ENCODE data around the gene ANKLE1.

ANKLE1 gene, protein sequence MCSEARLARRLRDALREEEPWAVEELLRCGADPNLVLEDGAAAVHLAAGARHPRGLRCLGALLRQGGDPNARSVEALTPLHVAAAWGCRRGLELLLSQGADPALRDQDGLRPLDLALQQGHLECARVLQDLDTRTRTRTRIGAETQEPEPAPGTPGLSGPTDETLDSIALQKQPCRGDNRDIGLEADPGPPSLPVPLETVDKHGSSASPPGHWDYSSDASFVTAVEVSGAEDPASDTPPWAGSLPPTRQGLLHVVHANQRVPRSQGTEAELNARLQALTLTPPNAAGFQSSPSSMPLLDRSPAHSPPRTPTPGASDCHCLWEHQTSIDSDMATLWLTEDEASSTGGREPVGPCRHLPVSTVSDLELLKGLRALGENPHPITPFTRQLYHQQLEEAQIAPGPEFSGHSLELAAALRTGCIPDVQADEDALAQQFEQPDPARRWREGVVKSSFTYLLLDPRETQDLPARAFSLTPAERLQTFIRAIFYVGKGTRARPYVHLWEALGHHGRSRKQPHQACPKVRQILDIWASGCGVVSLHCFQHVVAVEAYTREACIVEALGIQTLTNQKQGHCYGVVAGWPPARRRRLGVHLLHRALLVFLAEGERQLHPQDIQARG

DNA sequence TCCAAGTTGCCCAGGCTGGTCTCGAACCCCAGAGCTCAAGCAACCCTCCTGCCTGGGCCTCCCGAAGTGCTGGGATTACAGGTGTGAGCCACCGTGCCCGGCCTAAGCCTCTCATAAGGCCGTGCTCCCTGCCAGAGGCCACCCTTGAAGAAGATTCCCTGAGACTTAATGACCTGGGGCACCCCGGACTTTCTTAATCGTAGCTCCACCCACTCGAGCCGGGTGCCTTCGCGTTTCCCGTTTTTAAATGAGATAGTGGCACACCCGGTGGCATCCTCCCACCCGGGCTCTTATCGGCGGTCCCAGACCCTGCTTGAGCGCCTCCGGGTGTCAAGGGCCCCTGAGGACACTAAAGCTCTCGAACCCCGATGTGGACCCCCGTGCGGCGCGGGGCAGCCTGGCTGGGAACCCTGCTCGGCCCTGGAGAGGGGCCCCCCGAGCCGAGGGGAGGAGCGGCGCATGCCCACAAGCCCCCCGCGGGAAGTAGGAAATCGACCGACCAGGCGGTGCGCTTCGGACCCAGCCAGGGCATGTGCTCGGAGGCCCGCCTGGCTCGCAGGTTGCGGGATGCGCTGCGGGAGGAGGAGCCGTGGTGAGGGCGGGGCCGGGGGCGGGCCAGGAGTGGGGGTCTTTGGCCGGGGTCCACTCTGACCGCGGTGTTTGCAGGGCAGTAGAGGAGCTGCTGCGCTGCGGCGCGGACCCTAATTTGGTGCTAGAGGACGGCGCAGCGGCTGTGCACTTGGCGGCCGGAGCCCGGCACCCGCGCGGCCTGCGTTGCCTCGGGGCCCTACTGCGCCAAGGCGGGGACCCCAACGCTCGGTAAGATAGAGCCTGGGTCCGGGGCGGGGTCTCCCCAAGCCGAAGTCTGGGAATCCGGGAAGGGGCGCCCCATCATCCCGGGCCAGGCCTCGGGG is at the start of gene ANKLE1:
TSS of gene ANKLE1 (plus strand) at position 511 of the 914 bp plus-strand sequence. CDS start at position 531, 20 bp downstream.
- DNase-seq (ENCODE audit: low read depth in 2 of 3, low spot score in 2 of 3): peak in 2 of 3 experiments; percentile 26 to 30

DNA sequence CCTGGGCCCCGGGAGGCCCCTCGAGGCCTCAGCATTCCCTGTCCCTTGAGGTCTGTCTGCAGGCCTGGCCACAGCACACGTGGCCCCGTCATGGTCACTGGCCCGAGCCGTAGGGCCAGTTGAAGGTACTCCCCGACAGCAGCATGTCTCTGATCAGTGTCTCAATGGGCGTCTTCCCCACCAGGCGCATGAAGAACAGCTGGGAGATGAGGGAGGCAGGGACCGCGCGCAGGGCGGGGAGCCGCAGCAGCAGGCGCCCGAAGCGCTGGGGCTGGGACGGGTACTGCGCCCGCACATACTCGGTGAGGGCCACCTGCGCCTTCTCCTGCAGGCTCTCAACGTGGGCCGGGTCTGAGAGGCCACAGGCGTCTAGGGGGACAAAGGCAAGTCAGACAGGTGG is 49.4 kb upstream of the ANKLE1 start:
- no peak for DNase-seq (ENCODE audit: low read depth in 2 of 3, low spot score in 2 of 3)

DNA sequence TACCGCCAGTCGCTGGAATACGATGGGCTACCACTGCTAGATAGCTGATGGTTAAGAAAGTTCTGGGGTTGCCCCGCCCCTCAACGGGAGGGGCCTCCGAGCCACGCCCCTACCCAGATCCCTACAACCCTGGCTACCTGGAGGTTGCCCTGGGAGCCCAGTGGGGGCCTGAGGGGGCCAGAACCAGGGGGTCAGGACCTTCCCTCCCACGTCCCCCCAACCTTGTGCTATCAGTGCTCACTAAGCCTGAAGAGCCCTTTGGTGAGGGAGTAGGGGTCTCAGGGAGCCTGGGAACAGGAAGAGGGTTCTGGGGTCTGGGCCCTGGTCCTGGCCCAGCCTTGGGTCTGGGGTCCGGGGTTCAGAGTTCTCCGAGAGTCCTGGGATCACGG is 46.8 kb upstream of the ANKLE1 start:
- DNase-seq (ENCODE audit: low read depth in 2 of 3, low spot score in 2 of 3): peak in 1 of 3 experiments; percentile 36

GRCh38 chr19:17235300-17235970 is 46.3 kb upstream of the ANKLE1 start:
- peak in 2 of 3 experiments; percentile 40 for DNase-seq (ENCODE audit: low read depth in 2 of 3, low spot score in 2 of 3)

DNA sequence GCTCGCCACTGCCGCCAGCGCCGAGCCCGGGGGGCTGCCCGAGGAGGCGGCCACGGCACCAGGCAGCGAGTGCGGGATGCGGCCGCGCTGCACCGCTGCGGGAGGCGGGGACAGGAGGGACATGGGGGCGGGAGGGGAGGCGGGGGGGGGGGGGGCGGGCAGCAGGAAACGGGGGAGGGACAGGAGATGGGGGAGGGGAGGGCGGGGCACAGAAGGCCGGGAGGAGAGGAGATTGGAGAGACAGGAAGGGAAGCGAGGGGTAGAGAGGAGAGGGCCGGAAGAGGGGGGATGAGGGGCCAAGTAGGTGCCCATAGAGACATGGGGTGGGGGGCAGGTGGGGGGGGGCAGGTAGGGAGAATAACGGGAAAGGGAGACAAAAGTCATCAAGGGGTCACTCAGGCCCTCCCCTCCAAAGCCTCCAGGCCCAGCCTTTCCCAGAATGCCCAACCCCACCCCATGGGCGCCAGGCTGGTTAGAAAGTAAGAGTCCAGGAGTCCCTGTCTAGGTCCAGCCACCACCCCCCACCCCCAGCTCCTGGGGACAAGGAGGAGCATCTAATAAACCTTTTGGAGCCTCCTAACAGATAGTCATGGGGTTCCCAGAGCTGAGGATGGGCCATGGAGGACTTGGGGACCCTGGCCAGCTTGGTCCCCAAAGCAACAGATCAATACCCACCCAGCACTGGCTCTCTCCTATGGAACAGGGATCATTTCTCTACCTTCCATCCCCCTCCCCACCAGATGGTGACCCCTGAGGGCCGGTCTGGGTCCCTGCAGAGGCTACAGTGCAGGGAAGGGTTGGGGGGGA is 45.5 kb upstream of the ANKLE1 start:
- DNase-seq (ENCODE audit: low read depth in 2 of 3, low spot score in 2 of 3): no peak

GRCh38 chr19:17236811-17237543 is 44.7 kb upstream of the ANKLE1 start:
- DNase-seq (ENCODE audit: low read depth in 2 of 3, low spot score in 2 of 3): no peak

DNA sequence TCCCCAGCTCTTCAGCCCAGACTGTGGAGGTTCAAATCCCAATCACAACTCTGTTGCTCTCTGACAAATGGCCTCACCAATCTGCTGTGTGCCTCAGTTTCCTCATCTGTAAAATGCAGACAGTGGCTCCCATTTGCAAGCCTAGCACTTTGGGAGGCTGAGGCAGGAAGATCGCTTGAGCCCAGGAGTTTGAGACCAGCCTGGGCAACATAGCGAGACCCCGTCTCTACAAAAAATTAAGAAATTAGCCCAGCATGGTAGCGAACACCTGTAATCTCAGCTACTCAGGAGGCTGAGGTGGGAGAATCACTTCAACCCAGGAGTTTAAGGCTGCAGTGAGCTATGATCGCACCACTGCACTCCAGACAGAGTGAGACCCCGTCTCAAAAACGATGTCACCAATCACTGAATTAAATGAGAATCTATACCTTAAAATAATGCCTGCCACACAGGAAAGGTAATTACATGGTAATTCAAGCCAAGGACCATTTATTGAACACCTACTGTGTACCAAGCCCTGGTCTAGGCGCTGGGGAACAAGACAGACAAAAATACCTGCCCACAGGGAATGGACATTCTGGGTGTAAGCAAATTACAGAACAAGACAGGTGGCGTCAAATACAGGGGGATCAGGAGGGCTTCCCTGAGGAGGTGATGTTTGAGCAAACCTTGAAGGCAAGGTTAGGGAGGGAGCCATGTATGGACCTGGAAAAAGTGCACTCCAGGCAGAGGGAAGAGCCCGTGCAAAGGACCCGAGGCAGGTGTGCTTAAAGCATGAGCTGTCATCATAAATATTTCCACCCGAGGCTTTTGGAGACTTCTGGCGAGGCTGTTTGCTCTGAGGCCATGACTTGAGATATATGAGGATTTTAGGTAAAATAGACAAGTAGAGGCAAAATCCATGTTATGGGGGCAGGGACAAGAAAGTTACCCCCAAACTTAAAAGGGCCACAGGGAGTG is 43.7 kb upstream of the ANKLE1 start:
- no peak for DNase-seq (ENCODE audit: low read depth in 2 of 3, low spot score in 2 of 3)

GRCh38 chr19:17240062-17240752 is 41.5 kb upstream of the ANKLE1 start:
- DNase-seq (ENCODE audit: low read depth in 2 of 3, low spot score in 2 of 3): no peak

DNA sequence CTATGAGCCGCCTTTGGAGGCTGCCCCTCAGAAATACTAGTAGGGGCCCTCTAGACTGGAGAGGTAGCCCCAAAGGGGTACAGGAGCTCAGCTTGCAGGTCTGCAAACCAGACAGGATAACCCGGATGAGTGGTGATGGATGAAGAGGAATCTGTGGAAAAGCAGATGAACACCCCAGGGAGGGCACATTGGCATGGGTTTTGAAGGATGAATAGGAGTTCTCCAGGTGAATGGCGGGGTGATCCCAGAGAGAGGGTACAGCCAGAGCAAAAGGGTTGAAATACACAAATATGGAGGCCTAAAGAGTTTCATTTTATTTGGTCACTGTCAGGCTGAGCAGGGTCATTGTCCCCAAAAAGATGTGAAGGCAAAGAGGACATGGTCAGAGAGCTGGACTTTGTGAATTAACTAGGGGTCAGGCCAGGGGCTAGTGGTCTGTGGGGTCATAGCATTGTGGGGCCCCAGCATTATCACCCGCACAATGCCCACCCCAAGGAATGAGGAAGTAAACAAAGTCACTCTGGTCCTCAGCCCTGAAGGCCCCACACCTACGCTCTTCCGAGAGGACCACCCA is 40.8 kb upstream of the ANKLE1 start:
- no peak for DNase-seq (ENCODE audit: low read depth in 2 of 3, low spot score in 2 of 3)

DNA sequence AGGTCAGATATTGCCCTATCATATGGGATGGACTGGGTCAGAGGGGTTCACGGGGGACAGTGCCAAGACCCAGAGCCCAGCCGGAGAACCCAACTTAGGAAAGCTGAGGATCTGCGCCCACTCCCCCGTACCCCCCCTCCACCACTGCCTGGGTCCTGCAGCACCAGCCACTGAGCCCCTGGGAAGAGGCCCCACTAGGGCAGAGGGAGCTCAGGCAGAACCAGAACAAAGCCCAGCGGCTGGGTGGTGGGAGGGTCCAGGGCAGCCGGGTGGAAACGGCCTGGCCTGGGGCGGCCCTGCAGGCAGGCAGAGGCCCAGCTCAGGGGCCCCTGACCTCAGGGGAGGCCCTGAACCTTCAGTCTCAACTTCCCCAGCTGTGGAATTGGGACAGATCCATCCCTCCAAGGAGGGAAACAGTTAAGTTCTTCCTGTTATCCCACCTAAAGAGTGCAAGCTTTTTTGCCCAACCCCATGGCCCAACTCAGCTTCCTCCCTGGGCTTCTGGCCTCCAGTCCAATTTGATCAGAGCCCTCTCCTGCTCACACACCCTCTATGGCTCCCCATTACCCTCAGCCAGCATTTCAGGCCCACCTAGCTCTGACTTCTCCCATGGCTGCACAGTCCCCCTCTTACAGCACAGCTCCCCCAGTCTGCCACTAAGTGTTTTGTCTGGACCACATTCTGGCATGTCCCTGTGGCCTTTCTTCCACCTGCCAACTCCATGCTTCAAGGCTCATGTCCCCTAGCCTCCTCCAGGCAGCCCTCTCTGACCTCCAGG is 39.1 kb upstream of the ANKLE1 start:
- DNase-seq (ENCODE audit: low read depth in 2 of 3, low spot score in 2 of 3): no peak

- DNase-seq (ENCODE audit: low read depth in 2 of 3, low spot score in 2 of 3): no peak
Observed at GRCh38 chr19:17243211-17243829, 38.4 kb upstream of the ANKLE1 start.

DNA sequence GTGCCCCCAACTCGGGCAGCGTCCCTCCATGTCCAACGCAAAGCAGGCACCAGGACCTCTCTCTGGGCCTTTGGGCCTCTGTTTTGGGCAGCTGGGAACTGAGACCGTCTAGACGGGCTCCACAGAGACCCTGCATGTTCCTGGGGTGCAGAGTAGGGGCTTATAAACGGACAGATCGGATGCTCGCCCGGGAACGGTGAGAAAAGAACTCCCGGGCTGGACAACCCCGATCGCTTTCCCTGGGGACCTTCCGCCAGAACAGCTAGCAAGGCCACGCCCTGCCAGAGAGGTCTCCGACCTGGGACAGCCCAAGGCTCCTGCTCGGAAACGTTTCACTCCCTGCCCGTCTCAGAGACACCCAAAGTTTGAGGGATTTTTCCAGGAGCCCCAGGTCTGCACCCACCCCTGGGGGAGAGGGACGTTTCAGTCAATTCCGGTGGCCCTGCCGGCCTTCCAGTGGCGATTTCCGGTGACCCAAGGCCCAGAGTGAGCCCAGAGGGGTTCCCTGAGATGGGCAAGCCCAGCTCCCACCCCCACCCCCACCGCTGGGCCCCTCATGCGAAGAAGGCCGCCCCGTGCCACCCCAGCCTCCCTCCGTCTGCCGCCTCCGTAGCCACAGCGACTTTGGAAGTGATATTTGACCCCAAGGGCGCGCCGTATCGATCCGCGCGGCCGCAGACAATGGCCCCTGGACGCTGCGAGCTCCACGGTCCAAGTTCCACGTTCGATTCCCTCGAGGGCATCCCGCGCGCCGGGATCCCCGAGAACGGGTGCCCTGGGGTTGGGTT is 37.7 kb upstream of the ANKLE1 start:
- DNase-seq (ENCODE audit: low read depth in 2 of 3, low spot score in 2 of 3): no peak

GRCh38 chr19:17244618-17245534 is 36.8 kb upstream of the ANKLE1 start:
- no peak for DNase-seq (ENCODE audit: low read depth in 2 of 3, low spot score in 2 of 3)

GRCh38 chr19:17245535-17245984 is 36.1 kb upstream of the ANKLE1 start, which contains the start of gene NR2F6:
Gene NR2F6 (minus strand): TSS chr19:17245919. CDS start chr19:17245220, 699 bp downstream.
- no peak for DNase-seq (ENCODE audit: low read depth in 2 of 3, low spot score in 2 of 3)

Data from activated CD8-positive, alpha-beta memory T cell treated with anti-CD3 and anti-CD28 coated beads for 48 hours (primary cell).